Liver (tissue), 9 donors: ENCODE measurements around the gene WASF2. TPM values are rescaled to one million over a fixed set of nuclear protein-coding genes. Genes with fewer than 3 reads are reported as not detected.

Source experiments
- DNase-seq: peaks from one replicate; pipeline ENCODE4 v3.0.0-alpha.2; 2017; ENCODE audit warnings: low spot score
- H3K27ac ChIP-seq, 2 donors: one replicate each; pipeline ENCODE4 v1.7.0; 2013; ENCODE audit warnings: inconsistent platforms in 2 of 2, low read length in 2 of 2, control low read depth in 1 of 2, low read depth in 1 of 2, mild to moderate bottlenecking in 1 of 2
- H3K27me3 ChIP-seq, 4 donors: one replicate each; pipeline versions ENCODE4 v1.6.1 to v1.7.0; 2013; ENCODE audit warnings: low read length in 3 of 4, inconsistent platforms in 1 of 4, mild to moderate bottlenecking in 1 of 4, moderate library complexity in 1 of 4; ENCODE audit not compliant: control insufficient read depth in 4 of 4, insufficient read depth in 4 of 4
- H3K36me3 ChIP-seq, 4 donors: one replicate each; pipeline versions ENCODE4 v1.6.1 to v1.7.0; 2013; ENCODE audit warnings: low read length in 3 of 4, mild to moderate bottlenecking in 3 of 4, low read depth in 1 of 4, moderate library complexity in 1 of 4; ENCODE audit not compliant: control insufficient read depth in 4 of 4, insufficient read depth in 3 of 4
- H3K4me1 ChIP-seq, 4 donors: one replicate each; pipeline versions ENCODE4 v1.6.1 to v1.7.0; 2013; ENCODE audit warnings: low read length in 3 of 4, mild to moderate bottlenecking in 3 of 4, moderate library complexity in 1 of 4; ENCODE audit not compliant: control insufficient read depth in 4 of 4, insufficient read depth in 4 of 4
- H3K4me3 ChIP-seq, 3 donors: one replicate each; pipeline versions ENCODE4 v1.6.1 to v1.7.0; 2013; ENCODE audit warnings: low read length in 3 of 3, control low read depth in 1 of 3, low read depth in 1 of 3, mild to moderate bottlenecking in 1 of 3
- H3K9ac ChIP-seq, 2 donors: one replicate each; pipeline ENCODE4 v1.7.0; 2013; ENCODE audit warnings: low read length in 2 of 2, mild to moderate bottlenecking in 2 of 2, moderate library complexity in 2 of 2, control low read depth in 1 of 2, low read depth in 1 of 2
- H3K9me3 ChIP-seq, 4 donors: one replicate each; pipeline versions ENCODE4 v1.6.1 to v1.7.0; 2013; ENCODE audit warnings: low read length in 3 of 4; ENCODE audit not compliant: control insufficient read depth in 4 of 4
- CTCF ChIP-seq: fragments of 150-350 bp; IDR thresholded peaks from 2 replicates; pipeline ENCODE4 v1.5.1; 2017; ENCODE audit warnings: improper control_type of control experiment, low read depth, low read length; ENCODE audit not compliant: missing input control
- EGR1 ChIP-seq, 2 donors: IDR thresholded peaks; 2 replicates each; pipeline ENCODE4 v1.6.1; 2016 to 2018; ENCODE audit warnings: antibody characterized with exemption in 2 of 2, low read depth in 2 of 2
- FOXA1 ChIP-seq: IDR thresholded peaks from 2 replicates; pipeline ENCODE4 v1.6.1; 2016; ENCODE audit warnings: antibody characterized with exemption
- FOXA2 ChIP-seq: IDR thresholded peaks from 2 replicates; pipeline ENCODE4 v1.6.1; 2016; ENCODE audit warnings: antibody characterized with exemption
- GABPA ChIP-seq, 2 donors: IDR thresholded peaks in 1 of 2; conservative IDR thresholded peaks in 1 of 2; 2 replicates each; pipeline ENCODE4 v1.6.1; 2016; ENCODE audit warnings: antibody characterized with exemption in 2 of 2, mild to moderate bottlenecking in 1 of 2, moderate library complexity in 1 of 2
- HNF4A ChIP-seq, 2 donors: conservative IDR thresholded peaks; 2 replicates each; pipeline ENCODE4 v1.6.1; 2016; ENCODE audit warnings: antibody characterized with exemption in 2 of 2, mild to moderate bottlenecking in 2 of 2
- HNF4G ChIP-seq: IDR thresholded peaks from 2 replicates; pipeline ENCODE4 v1.6.1; 2016; ENCODE audit warnings: antibody characterized with exemption
- JUND ChIP-seq, 2 donors: IDR thresholded peaks; 2 replicates each; pipeline ENCODE4 v1.6.1; 2016; ENCODE audit warnings: antibody characterized with exemption in 2 of 2
- MAX ChIP-seq: IDR thresholded peaks from 2 replicates; pipeline ENCODE4 v1.6.1; 2016; ENCODE audit warnings: antibody characterized with exemption
- NR2F2 ChIP-seq: IDR thresholded peaks from 2 replicates; pipeline ENCODE4 v1.6.1; 2016; ENCODE audit warnings: antibody characterized with exemption
- RAD21 ChIP-seq, 2 donors: IDR thresholded peaks; 2 replicates each; pipeline ENCODE4 v1.6.1; 2016; ENCODE audit warnings: antibody characterized with exemption in 2 of 2, mild to moderate bottlenecking in 2 of 2
- REST ChIP-seq: IDR thresholded peaks from 2 replicates; pipeline ENCODE4 v1.6.1; 2016; ENCODE audit warnings: antibody characterized with exemption, mild to moderate bottlenecking
- RXRA ChIP-seq, 2 donors: IDR thresholded peaks; 2 replicates each; pipeline ENCODE4 v1.6.1; 2017 to 2018; ENCODE audit warnings: antibody characterized with exemption in 2 of 2, mild to moderate bottlenecking in 1 of 2
- SP1 ChIP-seq: IDR thresholded peaks from 2 replicates; pipeline ENCODE4 v1.6.1; 2018; ENCODE audit warnings: antibody characterized with exemption, mild to moderate bottlenecking
- TAF1 ChIP-seq: conservative IDR thresholded peaks from 2 replicates; pipeline ENCODE4 v1.6.1; 2016; ENCODE audit warnings: antibody characterized with exemption, mild to moderate bottlenecking
- YY1 ChIP-seq: IDR thresholded peaks from 2 replicates; pipeline ENCODE4 v1.6.1; 2016; ENCODE audit warnings: antibody characterized with exemption, mild to moderate bottlenecking
- WGBS: extraction: QIAGEN DNeasy Blood & Tissue Kit; methylation state at CpG from one replicate; pipeline ENCODE4 v1.1.7; 2013; 5-methylcytosine and 5-hydroxymethylcytosine counted together
- polyA plus RNA-seq, 2 donors: library from polyadenylated mRNA; stranded (reverse) in 1 of 2; unstranded in 1 of 2; fragments of 200-250 nt in 1 of 2; fragments of >200 nt in 1 of 2; fragmentation: Nextera tagmentation in 1 of 2; extraction: Ambion mirVana in 1 of 2; gene quantifications; one replicate each; pipeline versions ENCODE4 v1.2.1 to v1.2.3, GENCODE V29; 2013 to 2015
- total RNA-seq, 2 donors: library from RNA; depleted of rRNA; stranded (reverse); fragments of >200 nt; gene quantifications; one replicate each; pipeline ENCODE4 v1.2.3, GENCODE V29; 2014
- TF ChIP-seq, protein P1 (sequence below): IDR thresholded peaks from 2 replicates; pipeline ENCODE4 v1.6.1; 2016; ENCODE audit warnings: antibody characterized with exemption
- TF ChIP-seq, protein P2 (sequence below): IDR thresholded peaks from 2 replicates; pipeline ENCODE4 v1.6.1; 2016; ENCODE audit warnings: antibody characterized with exemption
- donor health status: healthy.
- donor health status: healthy.
- donor health status: healthy.
- donor health status: healthy.
- donor health status: healthy.

WASF2 gene
- total and polyA plus RNA-seq, 4 donors, result 11.6 to 37.7 (median 18.7) TPM

DNA sequence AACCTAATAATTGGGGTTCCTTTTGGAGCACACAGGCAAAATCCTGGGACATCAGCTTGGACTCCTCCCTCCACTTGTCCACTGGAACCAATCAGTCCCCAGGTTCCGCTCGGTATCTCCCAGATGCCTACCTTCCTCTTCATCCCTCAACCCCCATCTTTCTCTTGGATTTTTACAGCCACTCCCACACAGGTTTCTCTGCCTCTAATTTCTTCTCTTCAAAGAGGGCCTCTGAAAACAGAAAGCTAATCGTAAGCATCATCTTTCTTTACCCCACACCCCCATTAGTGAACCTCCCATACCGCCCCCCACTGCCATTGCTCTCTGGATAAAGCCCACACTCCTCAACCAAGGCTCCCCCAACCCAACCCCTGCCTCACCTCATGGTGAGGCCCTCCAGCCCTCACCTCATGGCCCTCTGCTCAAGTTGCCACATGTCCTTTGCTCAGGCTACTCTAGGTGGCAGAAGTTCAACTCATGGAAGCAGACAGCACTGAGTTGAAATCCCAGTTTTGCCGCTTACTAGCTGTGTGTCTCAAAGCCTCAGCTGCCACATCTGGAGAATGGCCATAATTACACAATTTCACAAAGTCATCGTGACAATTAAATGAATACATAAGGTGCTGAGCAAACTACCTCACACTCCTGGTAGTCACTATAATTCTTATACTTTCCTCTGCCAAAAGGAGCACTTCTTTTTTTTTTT, 18.1 kb upstream of the WASF2 start:
- Histone ChIP-seq H3K4me1 (peaks cover 0 to 4% (median 2%) of the 10 kb centered on the region in 4 donors), H3K36me3 (no peaks in the 10 kb centered on the region), H3K9me3 (no peaks in the 10 kb centered on the region), H3K4me3 (no peak overlapping the region), H3K9ac (no peak overlapping the region), H3K27me3 (no peaks in the 10 kb centered on the region), H3K27ac (no peak overlapping the region)
- no peak for DNase-seq
- WGBS, result 93% methylated on average over 6 of the region's 6 CpGs
- TF ChIP-seq CTCF (no peak), JUND (IDR thresholded peaks at IDR 0.05) (no peak), EGR1 (IDR thresholded peaks at IDR 0.05; ENCODE audit: low read depth in 2 of 2) (no peak), FOXA2 (no peak), YY1 (no peak), MAX (no peak), SP1 (no peak), REST (no peak), NR2F2 (no peak), HNF4G (no peak), HNF4A (conservative IDR thresholded peaks at IDR 0.05) (no peak), GABPA (IDR thresholded peaks at IDR 0.05 in 1 of 2, conservative IDR thresholded peaks at IDR 0.05 in 1 of 2) (no peak), FOXA1 (no peak), RAD21 (IDR thresholded peaks at IDR 0.05) (no peak), TAF1 (no peak), RXRA (IDR thresholded peaks at IDR 0.05) (no peak)
- TF ChIP-seq, protein P1, sequence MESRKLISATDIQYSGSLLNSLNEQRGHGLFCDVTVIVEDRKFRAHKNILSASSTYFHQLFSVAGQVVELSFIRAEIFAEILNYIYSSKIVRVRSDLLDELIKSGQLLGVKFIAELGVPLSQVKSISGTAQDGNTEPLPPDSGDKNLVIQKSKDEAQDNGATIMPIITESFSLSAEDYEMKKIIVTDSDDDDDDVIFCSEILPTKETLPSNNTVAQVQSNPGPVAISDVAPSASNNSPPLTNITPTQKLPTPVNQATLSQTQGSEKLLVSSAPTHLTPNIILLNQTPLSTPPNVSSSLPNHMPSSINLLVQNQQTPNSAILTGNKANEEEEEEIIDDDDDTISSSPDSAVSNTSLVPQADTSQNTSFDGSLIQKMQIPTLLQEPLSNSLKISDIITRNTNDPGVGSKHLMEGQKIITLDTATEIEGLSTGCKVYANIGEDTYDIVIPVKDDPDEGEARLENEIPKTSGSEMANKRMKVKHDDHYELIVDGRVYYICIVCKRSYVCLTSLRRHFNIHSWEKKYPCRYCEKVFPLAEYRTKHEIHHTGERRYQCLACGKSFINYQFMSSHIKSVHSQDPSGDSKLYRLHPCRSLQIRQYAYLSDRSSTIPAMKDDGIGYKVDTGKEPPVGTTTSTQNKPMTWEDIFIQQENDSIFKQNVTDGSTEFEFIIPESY, result no peak
- TF ChIP-seq, protein P2, sequence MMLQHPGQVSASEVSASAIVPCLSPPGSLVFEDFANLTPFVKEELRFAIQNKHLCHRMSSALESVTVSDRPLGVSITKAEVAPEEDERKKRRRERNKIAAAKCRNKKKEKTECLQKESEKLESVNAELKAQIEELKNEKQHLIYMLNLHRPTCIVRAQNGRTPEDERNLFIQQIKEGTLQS, result no peak
